K562 (cell line): ENCODE measurements around the gene USP12. TPM values are rescaled to one million over a fixed set of nuclear protein-coding genes. Genes with fewer than 3 reads are reported as not detected.

Source experiments
- RBM34 ChIP-seq: fragments of 200-400 bp; formaldehyde crosslinking; IDR thresholded peaks from 2 replicates; pipeline ENCODE4 v1.6.1; 2018; ENCODE audit warnings: low read length, borderline replicate concordance; ENCODE audit not compliant: insufficient read depth
- XRCC5 ChIP-seq: fragments of 200-400 bp; formaldehyde crosslinking; IDR thresholded peaks from 2 replicates; pipeline ENCODE4 v1.6.1; 2017; ENCODE audit warnings: low read depth, mild to moderate bottlenecking, low read length
- polyA plus RNA-seq, 8 experiments: library from polyadenylated mRNA; depleted of rRNA in 4 of 8; stranded (reverse) in 5 of 8; unstranded in 3 of 8; fragments of >200 nt; fragmentation: Nextera tagmentation in 2 of 8; fragmentation: Illumina TruSeq in 1 of 8; extraction: Ambion mirVana in 2 of 8; extraction: Trizol in 1 of 8; gene quantifications; 2 replicates each; pipeline versions ENCODE4 v1.2.1 to v1.2.3, GENCODE V29; 2011 to 2014; ENCODE audit warnings: inconsistent platforms in 1 of 8, missing spikeins in 1 of 8
- total RNA-seq, 7 experiments: library from RNA; depleted of rRNA in 6 of 7; stranded (reverse); fragments of >200 nt in 6 of 7; fragmentation: Illumina TruSeq in 2 of 7; extraction: Trizol in 2 of 7; gene quantifications; 2 replicates each; pipeline versions ENCODE4 v1.2.1 to v1.2.3, GENCODE V29; 2011 to 2021; ENCODE audit warnings: low replicate concordance in 1 of 7
- TF ChIP-seq, protein P1 (sequence below): sonication (generic); formaldehyde crosslinking; IDR thresholded peaks from 2 replicates; pipeline ENCODE4 v1.8.1; 2022; ENCODE audit warnings: missing genetic modification reagents
- TF ChIP-seq, protein P2 (sequence below): fragments of 450-650 bp; IDR thresholded peaks from 2 replicates; pipeline ENCODE4 v1.6.1; 2016; ENCODE audit warnings: low read depth, mild to moderate bottlenecking, moderate library complexity
- TF ChIP-seq, protein P3 (sequence below): IDR thresholded peaks from 2 replicates; pipeline ENCODE4 v1.6.1; 2016; ENCODE audit warnings: missing genetic modification characterization, missing compliant biosample characterization

The USP12 gene
- total and polyA plus RNA-seq, 9 of the 15 experiments (the other 6 are each of a cell fraction or from before 2014, with no cell fraction given): 1.8 to 20.5 (median 13.3) TPM

DNA sequence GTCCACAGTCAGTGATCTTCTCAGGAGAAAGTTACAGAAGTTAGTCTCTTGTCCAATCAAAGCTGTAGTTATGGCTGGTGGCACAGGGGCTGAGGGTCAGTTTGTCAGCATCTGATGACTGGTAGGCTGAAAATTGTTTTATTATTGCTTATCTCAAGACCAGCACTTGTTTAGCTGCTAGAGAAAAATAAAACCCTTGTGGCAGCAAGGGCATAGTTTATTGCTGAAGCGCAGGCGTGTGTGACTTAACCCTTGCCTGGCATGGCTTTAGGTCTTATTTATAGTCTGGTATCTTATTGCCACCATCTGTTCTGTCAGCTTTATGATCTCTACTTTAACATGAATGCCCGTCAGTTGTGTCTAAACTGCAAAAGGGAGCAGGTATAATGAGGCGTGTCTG, 154.7 kb downstream of the USP12 start (continued):
- TF ChIP-seq, protein P1, sequence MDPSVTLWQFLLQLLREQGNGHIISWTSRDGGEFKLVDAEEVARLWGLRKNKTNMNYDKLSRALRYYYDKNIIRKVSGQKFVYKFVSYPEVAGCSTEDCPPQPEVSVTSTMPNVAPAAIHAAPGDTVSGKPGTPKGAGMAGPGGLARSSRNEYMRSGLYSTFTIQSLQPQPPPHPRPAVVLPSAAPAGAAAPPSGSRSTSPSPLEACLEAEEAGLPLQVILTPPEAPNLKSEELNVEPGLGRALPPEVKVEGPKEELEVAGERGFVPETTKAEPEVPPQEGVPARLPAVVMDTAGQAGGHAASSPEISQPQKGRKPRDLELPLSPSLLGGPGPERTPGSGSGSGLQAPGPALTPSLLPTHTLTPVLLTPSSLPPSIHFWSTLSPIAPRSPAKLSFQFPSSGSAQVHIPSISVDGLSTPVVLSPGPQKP (CRISPR knock-in tag): no peak
- TF ChIP-seq, protein P2, sequence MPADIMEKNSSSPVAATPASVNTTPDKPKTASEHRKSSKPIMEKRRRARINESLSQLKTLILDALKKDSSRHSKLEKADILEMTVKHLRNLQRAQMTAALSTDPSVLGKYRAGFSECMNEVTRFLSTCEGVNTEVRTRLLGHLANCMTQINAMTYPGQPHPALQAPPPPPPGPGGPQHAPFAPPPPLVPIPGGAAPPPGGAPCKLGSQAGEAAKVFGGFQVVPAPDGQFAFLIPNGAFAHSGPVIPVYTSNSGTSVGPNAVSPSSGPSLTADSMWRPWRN: no peak
- TF ChIP-seq RBM34 (no peak), XRCC5 (no peak)
- TF ChIP-seq, protein P3, sequence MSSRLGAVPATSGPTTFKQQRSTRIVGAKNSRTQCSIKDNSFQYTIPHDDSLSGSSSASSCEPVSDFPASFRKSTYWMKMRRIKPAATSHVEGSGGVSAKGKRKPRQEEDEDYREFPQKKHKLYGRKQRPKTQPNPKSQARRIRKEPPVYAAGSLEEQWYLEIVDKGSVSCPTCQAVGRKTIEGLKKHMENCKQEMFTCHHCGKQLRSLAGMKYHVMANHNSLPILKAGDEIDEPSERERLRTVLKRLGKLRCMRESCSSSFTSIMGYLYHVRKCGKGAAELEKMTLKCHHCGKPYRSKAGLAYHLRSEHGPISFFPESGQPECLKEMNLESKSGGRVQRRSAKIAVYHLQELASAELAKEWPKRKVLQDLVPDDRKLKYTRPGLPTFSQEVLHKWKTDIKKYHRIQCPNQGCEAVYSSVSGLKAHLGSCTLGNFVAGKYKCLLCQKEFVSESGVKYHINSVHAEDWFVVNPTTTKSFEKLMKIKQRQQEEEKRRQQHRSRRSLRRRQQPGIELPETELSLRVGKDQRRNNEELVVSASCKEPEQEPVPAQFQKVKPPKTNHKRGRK (tag): no peak

Other genes starting within 250 kb of the USP12 start
- 622 and 852 TPM in 2 replicates for gene RPL21, start 79.7 kb upstream of the USP12 start, total RNA-seq (2014; rRNA removed)
- gene RPL21, start 79.7 kb upstream of the USP12 start, total RNA-seq (2014; rRNA removed; fragmentation: Illumina TruSeq; extraction: Trizol): 2,222 and 2,441 TPM in 2 replicates
- gene RPL21, start 79.7 kb upstream of the USP12 start, total RNA-seq (2015; rRNA removed; fragmentation: Illumina TruSeq; extraction: Trizol): 2,046 and 2,206 TPM in 2 replicates
- 934 and 1,064 TPM in 2 replicates for gene RPL21, start 79.7 kb upstream of the USP12 start, total RNA-seq (2021)
- gene RPL21, start 79.7 kb upstream of the USP12 start, polyA plus RNA-seq (2011; rRNA removed): 1,361 and 1,676 TPM in 2 replicates
- 1,618 and 2,053 TPM in 2 replicates for gene RPL21, start 79.7 kb upstream of the USP12 start, polyA plus RNA-seq (2014; fragmentation: Illumina TruSeq; extraction: Trizol)
- 1,000 to 10,000 TPM; 3,327 to 4,203 TPM for gene RPL21, start 79.7 kb upstream of the USP12 start, polyA plus RNA-seq (2014; fragmentation: Nextera tagmentation; extraction: Ambion mirVana)
- gene RPL21, start 79.7 kb upstream of the USP12 start, polyA plus RNA-seq (2014; rRNA removed): 1,075 and 1,122 TPM in 2 replicates
- gene RASL11A, start 99.0 kb upstream of the USP12 start, total RNA-seq (2014; rRNA removed): 2.1 and 2.4 TPM in 2 replicates
- 0.98 and 1.6 TPM in 2 replicates for gene RASL11A, start 99.0 kb upstream of the USP12 start, total RNA-seq (2014; rRNA removed; fragmentation: Illumina TruSeq; extraction: Trizol)
- gene RASL11A, start 99.0 kb upstream of the USP12 start, total RNA-seq (2015; rRNA removed; fragmentation: Illumina TruSeq; extraction: Trizol): 0.80 and 0.87 TPM in 2 replicates
- 1.5 and 1.6 TPM in 2 replicates for gene RASL11A, start 99.0 kb upstream of the USP12 start, total RNA-seq (2021)
- gene RASL11A, start 99.0 kb upstream of the USP12 start, polyA plus RNA-seq (2011; rRNA removed): 1.7 and 1.9 TPM in 2 replicates
- gene RASL11A, start 99.0 kb upstream of the USP12 start, polyA plus RNA-seq (2014; fragmentation: Illumina TruSeq; extraction: Trizol): 1.9 and 2.2 TPM in 2 replicates
- gene RASL11A, start 99.0 kb upstream of the USP12 start, polyA plus RNA-seq (2014; fragmentation: Nextera tagmentation; extraction: Ambion mirVana): under 1 TPM in 1 of 2 experiments, not detected in 1; 0.11 TPM
- gene RASL11A, start 99.0 kb upstream of the USP12 start, polyA plus RNA-seq (2014; rRNA removed): 1.2 and 1.3 TPM in 2 replicates